GM18517 (cell line): ENCODE results near the gene DNM3.
"Not testable (repeated sequence)": the region's sequence is repeated elsewhere in the genome, so short reads cannot be mapped to it uniquely, and the experiment has no call there.

ENCODE experiments used
- ATAC-seq: cut with Tn5 transposase; IDR thresholded peaks from one replicate; pipeline ENCODE4 v1.9.1; 2021; ENCODE audit warnings: mild to moderate bottlenecking, moderate library complexity; ENCODE audit not compliant: unreplicated experiment

Gene DNM3

DNA sequence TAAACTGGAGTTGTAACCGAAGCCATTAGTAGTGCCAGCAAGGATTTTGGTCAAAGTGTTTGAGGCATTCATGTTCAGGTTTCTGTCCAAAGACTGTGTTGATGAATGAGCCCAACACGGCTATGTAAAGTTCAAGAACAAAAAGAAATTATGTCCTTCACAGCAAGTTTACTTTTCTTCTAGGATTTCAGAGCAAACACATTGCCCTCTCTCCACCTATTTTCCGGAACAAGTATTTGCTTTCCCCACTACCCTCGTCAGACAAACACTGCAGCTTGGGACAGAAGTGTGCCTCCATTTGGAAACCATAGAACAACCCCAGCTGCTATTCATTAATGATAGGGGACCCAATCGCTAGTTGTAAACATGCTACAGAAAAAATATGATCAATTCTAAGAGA is 427.8 kb downstream of the DNM3 start:
- ATAC-seq: no peak

DNA sequence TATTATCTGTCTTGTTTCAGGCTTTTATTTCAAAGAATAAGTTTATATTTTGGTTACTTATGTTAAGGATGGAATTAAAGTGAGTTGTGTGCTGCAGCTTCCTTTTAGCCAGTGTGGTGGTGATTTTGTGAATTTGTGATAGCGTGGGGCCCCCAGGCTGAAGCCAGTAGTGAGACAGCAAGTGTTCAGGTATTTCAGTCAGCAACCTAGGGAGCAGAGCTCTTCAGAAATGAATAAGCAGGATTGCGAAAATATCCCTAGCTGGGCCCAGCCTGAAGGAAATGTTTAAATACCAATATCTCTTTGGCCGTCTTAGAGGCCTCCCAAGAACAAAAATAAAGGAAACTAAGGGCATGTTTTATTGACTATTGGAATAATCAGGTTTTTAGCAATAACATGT is 428.3 kb downstream of the DNM3 start:
- ATAC-seq: no peak

DNA sequence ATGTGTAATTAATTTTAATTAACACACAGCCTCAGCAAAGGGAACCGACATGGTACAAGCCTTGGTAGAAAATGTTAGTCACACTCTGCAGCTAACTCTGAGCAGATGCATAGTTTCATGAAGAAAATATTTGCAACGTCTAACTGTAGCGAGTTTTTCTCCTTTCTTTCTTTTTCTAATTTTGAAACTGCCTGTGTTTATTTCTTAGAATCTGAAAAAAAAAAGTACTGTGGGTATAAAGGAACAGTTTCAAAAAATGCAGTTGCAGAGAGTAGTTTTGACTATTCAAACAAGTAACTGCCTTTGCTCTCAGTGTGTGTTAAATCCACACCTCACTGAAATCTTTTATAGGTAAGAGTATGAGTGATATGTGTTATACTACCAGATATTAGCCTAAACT is 429.3 kb downstream of the DNM3 start:
- ATAC-seq: no peak

DNA sequence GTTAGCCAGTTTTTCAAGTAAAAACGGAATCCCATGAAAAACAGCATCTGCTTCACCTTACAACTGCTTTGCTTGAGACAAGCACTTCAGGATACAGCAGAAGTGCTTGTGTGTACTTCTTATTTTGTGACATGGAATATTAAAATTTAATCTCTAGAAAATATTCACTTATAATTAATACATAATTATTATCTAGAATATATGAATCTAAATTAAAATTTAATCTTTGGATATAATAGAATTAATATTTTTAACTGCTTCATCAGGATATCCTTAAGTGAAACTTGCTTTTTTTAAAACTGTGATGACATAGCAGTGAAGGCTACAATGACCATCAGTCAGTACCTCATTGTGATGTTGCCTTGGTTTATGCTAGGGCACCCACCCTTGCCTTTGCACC is 430.8 kb downstream of the DNM3 start:
- ATAC-seq: no peak

GRCh38 chr1:172273647-172274396 is 432.5 kb downstream of the DNM3 start:
- ATAC-seq: no peak

DNA sequence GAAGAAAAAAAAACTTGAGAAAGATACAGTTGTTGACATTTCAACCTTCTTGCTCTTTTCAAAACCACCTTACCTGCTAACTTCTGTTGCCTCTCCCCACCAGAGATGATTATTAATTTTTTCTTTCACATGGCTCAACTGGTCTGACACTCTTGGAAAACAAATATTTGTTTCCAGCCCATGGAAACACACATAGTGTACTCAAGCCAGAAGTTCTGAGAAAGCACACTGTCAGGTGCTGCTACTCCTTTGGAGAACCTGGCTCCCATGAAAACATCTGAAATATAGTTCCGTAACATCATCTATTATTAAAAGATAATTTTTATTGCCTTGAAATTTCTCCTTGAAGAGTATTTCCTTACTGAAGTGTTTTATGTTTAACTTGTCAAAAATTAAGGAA is 434.2 kb downstream of the DNM3 start:
- ATAC-seq: no peak

DNA sequence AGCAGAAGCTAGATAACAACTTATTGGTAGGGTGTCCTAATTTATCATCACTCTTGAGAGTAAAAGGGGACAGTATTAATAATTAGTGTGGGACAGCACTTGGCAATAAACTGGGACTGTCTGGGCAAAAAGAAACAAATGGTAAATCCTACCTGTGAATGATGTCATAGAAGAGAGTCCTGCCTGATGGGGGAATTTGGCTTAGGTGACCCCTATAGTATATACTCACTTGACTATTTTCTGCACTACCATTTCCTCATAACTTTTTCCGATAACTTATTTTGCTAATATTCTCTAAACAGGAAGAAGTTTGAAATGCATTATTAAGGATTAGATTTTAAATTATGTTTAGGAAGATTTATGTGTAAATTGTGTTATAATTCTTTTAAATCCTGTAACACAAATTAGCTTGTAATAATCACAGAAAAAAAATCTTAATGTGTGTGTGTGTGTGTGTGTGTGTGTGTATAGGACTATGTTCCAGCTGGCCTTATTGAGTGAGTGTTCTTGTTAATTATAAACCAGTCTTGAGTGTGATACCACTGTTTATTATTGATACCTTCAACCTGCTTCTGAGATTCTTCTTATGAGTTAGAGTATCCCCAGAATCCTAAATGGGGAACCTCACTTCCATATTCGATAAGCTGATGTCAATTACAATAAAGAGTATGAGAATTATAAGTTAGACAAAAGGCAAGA is 435.0 kb downstream of the DNM3 start:
- ATAC-seq: no peak

DNA sequence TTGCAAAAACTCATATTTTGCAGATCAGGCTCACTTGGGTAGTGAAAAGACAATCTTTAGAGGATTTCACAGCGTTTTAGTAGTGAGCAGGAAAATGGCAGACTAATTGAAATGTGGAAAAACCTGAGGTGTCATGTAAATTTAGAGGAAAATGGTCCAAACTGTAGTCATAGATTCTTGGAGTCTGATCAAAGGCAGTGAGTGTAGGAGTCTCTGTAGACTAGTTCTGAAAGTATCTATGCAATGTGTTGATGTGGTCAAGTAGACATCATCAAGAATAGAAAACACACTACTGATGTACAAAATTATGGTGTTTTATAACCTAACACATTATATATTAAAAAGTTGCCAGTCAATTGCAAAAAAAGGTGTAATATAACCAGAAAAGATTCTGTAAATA is 436.0 kb downstream of the DNM3 start:
- no peak for ATAC-seq

- ATAC-seq: no peak
Observed at GRCh38 chr1:172277989-172278388, 436.7 kb downstream of the DNM3 start.

DNA sequence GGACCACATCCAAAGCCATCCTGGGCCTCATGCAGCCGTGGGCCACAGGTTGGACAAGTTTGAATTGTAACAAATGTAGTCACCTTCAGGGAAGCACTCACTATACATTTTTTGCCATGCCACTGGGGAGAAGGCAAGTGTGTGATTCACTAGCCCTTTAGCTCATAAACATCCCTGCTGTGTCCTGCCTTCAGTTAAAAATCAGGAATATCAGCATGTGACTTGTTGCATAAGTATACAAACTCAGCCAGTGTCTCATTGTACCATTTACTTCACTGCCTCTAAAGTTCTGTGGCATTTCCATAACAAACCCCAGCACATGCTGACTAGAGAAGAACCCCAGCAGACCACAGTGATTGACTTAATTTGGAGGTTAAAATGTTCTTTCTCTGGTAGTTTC is 437.2 kb downstream of the DNM3 start:
- ATAC-seq: no peak

- ATAC-seq: no peak
Observed at GRCh38 chr1:172279939-172280636, 438.8 kb downstream of the DNM3 start.

- ATAC-seq: no peak
Observed at GRCh38 chr1:172283766-172284165, 442.5 kb downstream of the DNM3 start.

DNA sequence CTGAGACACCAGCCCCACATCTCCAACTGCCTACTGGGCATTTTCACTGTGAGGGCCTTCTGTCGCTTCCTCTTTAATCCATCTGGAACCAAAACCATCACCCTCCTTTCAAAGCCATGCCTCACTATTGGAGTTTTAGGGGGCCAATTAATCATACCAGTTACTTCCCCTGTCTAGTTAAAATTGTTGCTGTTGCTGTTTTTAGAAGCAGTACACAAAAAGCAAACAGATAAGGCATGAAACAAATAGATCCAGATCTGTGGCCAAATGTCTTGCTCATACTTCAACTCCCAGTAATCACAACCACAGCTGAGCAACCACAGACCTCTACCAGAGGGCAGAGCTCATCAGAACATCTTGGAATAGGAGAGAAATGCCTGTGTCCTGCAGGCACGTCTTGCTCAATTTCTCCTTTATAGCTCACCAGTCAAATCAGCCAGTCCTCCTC is 445.4 kb downstream of the DNM3 start:
- ATAC-seq: no peak

- ATAC-seq: no peak
Observed at GRCh38 chr1:172287208-172287607, 445.9 kb downstream of the DNM3 start.

GRCh38 chr1:172288581-172288980 is 447.3 kb downstream of the DNM3 start:
- ATAC-seq: no peak

DNA sequence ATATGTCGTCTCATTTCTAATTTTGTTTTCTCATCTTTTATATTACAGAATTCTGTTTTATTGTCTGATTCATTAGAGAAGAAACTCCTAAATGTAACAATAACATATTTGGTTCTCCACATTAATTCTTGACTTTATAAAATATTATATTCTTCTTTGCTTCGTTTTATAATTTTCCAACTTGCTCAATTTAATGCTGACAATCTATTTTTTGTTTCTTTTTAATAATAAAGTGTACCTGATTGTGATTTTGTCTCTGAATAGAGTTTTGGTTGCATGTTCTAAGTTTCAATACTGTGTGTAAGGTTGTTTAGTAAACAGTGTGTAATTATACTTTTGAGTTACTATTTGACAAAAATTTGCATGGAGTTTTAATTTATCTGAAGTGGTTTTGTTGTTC is 448.1 kb downstream of the DNM3 start:
- no peak for ATAC-seq

- no peak for ATAC-seq
Observed at GRCh38 chr1:172292840-172293239, 451.5 kb downstream of the DNM3 start.

DNA sequence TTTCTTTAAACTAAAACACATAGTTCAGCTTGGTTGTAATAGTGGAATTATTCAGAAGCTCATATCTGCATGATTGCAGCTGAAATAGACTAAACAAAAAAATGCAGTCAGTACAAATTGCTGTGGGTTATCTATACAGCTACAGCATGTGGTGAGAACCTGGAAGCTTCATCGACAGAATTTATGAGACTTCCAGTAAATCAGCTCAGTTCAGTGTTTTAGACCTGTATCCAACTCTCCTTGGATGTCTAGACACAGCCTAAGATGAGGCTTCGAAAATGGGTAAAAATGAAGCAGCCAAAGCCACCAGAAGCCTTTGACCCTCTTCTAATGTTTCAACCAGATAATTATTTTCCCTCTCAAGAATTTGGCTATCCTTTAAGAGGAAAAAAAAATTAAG is 452.1 kb downstream of the DNM3 start:
- no peak for ATAC-seq

DNA sequence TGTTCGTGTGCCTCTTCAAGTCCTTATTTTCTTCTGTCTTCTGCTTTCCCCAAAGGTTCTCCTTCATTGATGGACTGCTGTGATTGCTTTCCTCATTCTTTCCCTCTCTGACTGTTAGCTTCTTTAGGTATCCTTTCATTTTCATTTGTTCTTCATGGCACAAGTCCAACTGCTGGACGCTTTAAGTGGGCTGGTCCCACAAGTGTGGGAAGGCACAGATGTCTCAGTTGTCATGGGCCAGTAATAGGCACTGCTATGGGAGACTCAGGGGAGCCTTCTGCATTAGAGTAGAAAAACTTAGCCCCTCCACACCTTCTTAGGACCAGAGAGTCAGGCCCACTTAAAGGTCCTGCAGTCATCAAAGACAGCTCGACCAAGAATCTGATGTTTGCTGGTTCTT is 456.8 kb downstream of the DNM3 start:
- no peak for ATAC-seq

GRCh38 chr1:172298911-172299310 is 457.6 kb downstream of the DNM3 start:
- no peak for ATAC-seq

DNA sequence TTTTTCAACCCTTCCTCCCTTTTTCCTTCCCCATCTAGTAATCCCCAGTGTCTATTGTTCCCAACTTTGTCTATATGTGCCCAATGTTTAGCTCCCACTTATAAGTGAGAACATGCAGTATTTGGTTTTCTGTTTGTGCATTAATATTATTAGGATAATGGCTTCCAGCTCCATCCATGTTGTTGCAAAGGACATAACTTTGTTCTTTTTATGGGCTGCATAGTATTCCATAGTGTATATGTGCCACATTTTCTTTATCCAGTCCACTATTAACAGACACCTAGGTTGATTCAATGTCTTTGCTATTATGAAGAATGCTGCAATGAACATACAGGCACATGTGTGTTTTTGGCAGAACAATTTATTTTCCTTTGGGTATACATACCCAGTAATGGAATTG is 458.2 kb downstream of the DNM3 start:
- no peak for ATAC-seq

DNA sequence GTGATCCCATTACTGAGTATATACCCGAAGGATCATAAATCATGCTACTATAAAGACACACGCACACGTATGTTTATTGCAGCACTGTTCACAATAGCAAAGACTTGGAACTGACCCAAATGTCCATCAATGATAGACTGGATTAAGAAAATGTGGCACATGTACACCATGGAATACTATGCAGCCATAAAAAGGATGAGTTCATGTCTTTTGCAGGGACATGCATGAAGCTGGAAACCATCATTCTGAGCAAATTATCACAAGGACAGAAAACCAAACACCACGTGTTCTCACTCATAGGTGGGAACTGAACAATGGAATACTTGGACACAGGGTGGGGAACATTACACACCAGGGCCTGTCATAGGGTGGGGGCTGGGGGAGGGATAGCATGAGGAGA is 466.2 kb downstream of the DNM3 start:
- not testable (repeated sequence) for ATAC-seq
